ENCODE measurements around the gene NNMT. TPM values are rescaled to one million over a fixed set of nuclear protein-coding genes. Genes with fewer than 3 reads are reported as not detected.

Gene NNMT
- total RNA-seq, 1 experiment from 2014 or later, result not detected

DNA sequence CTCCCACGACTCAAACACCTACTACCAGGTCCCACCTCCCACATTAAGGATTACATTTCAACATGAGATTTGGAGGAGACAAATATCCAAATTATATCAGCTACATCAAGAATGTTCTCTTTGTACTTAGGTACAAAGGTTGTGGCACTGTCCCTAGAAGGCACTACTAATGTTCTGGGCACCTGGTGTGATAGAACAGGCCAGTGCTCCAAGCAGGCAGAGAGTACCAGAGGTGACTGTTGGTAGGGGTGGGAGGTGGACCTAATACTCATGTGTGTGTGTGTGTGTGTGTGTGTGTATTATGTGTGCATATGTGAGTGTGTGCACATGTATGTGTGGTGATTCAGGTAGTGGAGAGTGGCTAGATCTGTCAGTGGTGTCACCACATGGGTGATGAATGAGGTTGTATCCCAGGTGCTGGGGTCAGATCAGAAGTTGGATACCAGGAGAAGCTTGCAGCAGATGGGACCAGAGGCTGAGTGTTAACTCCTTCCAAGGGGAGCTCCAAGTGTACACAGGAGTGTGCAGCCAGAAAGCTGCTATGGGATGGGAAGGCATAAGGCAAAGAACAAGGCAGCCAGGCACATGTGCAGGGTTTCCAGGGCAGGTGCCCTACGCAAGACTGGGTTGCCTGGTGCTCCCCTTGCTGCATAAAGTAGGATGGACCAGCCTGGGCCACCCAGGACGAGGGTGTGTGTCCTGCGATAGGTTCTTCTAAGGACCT, 17.7 kb upstream of the NNMT start:
- H3K18ac ChIP-seq (ENCODE audit: insufficient read length, low read depth, low read length), result no peak overlapping the region
- no peaks in the 10 kb centered on the region for H3K79me2 ChIP-seq (ENCODE audit: insufficient read depth, low read length)
- DNase-seq, result no peak
- no peaks in the 10 kb centered on the region for H4K20me1 ChIP-seq (ENCODE audit: control insufficient read depth, insufficient read depth, insufficient read length)
- Mint-ChIP-seq H3K4me1 (peaks cover 0 to 7% of the 10 kb centered on the region in 2 experiments; a peak in 2 of 4 replicates), H3K36me3 (ENCODE audit: insufficient read depth in 1 of 3, low read depth in 3 of 3) (no peaks in the 10 kb centered on the region), H3K27me3 (ENCODE audit: low read depth) (peaks cover 21% of the 10 kb centered on the region), H3K9me3 (no peaks in the 10 kb centered on the region), H3K4me3 (no peak overlapping the region), H3K27ac (no peak overlapping the region)
- TF ChIP-seq, protein P1, sequence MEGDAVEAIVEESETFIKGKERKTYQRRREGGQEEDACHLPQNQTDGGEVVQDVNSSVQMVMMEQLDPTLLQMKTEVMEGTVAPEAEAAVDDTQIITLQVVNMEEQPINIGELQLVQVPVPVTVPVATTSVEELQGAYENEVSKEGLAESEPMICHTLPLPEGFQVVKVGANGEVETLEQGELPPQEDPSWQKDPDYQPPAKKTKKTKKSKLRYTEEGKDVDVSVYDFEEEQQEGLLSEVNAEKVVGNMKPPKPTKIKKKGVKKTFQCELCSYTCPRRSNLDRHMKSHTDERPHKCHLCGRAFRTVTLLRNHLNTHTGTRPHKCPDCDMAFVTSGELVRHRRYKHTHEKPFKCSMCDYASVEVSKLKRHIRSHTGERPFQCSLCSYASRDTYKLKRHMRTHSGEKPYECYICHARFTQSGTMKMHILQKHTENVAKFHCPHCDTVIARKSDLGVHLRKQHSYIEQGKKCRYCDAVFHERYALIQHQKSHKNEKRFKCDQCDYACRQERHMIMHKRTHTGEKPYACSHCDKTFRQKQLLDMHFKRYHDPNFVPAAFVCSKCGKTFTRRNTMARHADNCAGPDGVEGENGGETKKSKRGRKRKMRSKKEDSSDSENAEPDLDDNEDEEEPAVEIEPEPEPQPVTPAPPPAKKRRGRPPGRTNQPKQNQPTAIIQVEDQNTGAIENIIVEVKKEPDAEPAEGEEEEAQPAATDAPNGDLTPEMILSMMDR (conservative IDR thresholded peaks at IDR 0.05), result no peak
- no peak overlapping the region for H3K4me2 ChIP-seq (ENCODE audit: insufficient read depth, insufficient read length, low read length)
- no peak overlapping the region for H3K14ac ChIP-seq (ENCODE audit: insufficient read depth, low read length)
- H3K23ac ChIP-seq (ENCODE audit: insufficient read length, low read depth, low read length), result no peak overlapping the region
- H2BK12ac ChIP-seq (ENCODE audit: insufficient read length, low read depth, low read length), result no peak overlapping the region
- no peak overlapping the region for H3K27ac ChIP-seq (ENCODE audit: insufficient read length, low read depth, low read length)
- H3T11ph ChIP-seq (ENCODE audit: low read length), result no peak overlapping the region
- H4K8ac ChIP-seq (replicated peaks; ENCODE audit: insufficient read length, low read depth, low read length), result no peak overlapping the region
- no peak overlapping the region for H2BK5ac ChIP-seq (ENCODE audit: insufficient read length, low read length)
- no peaks in the 10 kb centered on the region for H3K4me1 ChIP-seq (ENCODE audit: insufficient read depth, low read length)
- no peaks in the 10 kb centered on the region for H3K23me2 ChIP-seq (ENCODE audit: insufficient read length, low read depth, low read length, poor library complexity, severe bottlenecking)
- WGBS (ENCODE audit: extremely low coverage, insufficient read length, low lambda C conversion rate), result no CpG with 5 or more reads among the region's 4 CpGs
- H2BK15ac ChIP-seq (ENCODE audit: low read depth, low read length), result no peak overlapping the region
- H3K9ac ChIP-seq (ENCODE audit: extremely low read depth, insufficient read length, low read length), result no peak overlapping the region
- H3K56ac ChIP-seq (ENCODE audit: insufficient read length, low read depth, low read length), result no peak overlapping the region
- H3K27me3 ChIP-seq (ENCODE audit: insufficient read depth, low read length), result no peaks in the 10 kb centered on the region
- H2BK20ac ChIP-seq (ENCODE audit: low read depth, low read length, poor library complexity, severe bottlenecking), result no peak overlapping the region
- no peaks in the 10 kb centered on the region for H3K9me3 ChIP-seq (ENCODE audit: control insufficient read depth, low read depth, low read length)
- H2AK5ac ChIP-seq (ENCODE audit: insufficient read length, low read length), result no peak overlapping the region
- no peak overlapping the region for H2AFZ ChIP-seq (ENCODE audit: low read length)
- H3K4ac ChIP-seq (ENCODE audit: low read depth, low read length), result no peak overlapping the region
- H2BK120ac ChIP-seq (ENCODE audit: low read depth, low read length, poor library complexity, severe bottlenecking), result no peak overlapping the region
- no peak overlapping the region for H4K5ac ChIP-seq (ENCODE audit: insufficient read length, low read depth, low read length)
- H3K79me1 ChIP-seq (ENCODE audit: insufficient read depth, low read depth, low read length, poor library complexity, severe bottlenecking), result no peaks in the 10 kb centered on the region
- no peak overlapping the region for H4K91ac ChIP-seq (ENCODE audit: insufficient read length, low read depth, low read length)
